Activated naive CD4-positive, alpha-beta T cell treated with anti-CD3 and anti-CD28 coated beads, Interleukin-2, amount 50 U/mL, for 72 hours (primary cell): ENCODE measurements around the gene SLC16A10. TPM values are rescaled to one million over a fixed set of nuclear protein-coding genes. Genes with fewer than 3 reads are reported as not detected.
A peak's percentile ranks its signal among the peaks of the same experiment; 100 is the strongest.

Source experiments
- ATAC-seq, 2 donors: fragments of 150-1000 bp; cut with Tn5 transposase; 2 replicates each; pipeline ENCODE4 v1.10.0; 2021; ENCODE audit warnings: mild to moderate bottlenecking in 2 of 2, moderate library complexity in 2 of 2
- DNase-seq, 2 donors: peaks; one replicate each; pipeline ENCODE4 v3.0.0; 2021 to 2022; ENCODE audit warnings: low spot score in 2 of 2
- H3K27ac Mint-ChIP-seq, 2 donors: one replicate each; pipeline ENCODE4 v1.8.0; 2022; ENCODE audit warnings: mild to moderate bottlenecking in 2 of 2, mixed read lengths in 2 of 2
- H3K36me3 Mint-ChIP-seq, 2 donors: one replicate each; pipeline ENCODE4 v1.8.0; 2022; ENCODE audit warnings: mixed read lengths in 2 of 2
- H3K9me3 Mint-ChIP-seq, 2 donors: one replicate each; pipeline ENCODE4 v1.8.0; 2022; ENCODE audit warnings: mixed read lengths in 2 of 2
- total RNA-seq, 2 donors: library from RNA; stranded (reverse); gene quantifications; one replicate each; pipeline ENCODE4 v1.2.3, GENCODE V29; 2022

Gene SLC16A10
- total RNA-seq, 2 donors from 2014 or later: 5.4 to 7.8 TPM

- Mint-ChIP-seq H3K36me3 (peaks cover 51 to 69% of the 10 kb centered on the region in 2 donors), H3K27ac (no peak overlapping the region), H3K9me3 (peaks cover 16 to 17% of the 10 kb centered on the region in 2 donors)
- ATAC-seq (no peak), DNase-seq (no peak)
Measured at GRCh38 chr6:111274593-111275217, 187.4 kb downstream of the SLC16A10 start.

GRCh38 chr6:111276335-111276734, 189.0 kb downstream of the SLC16A10 start:
- Mint-ChIP-seq H3K9me3 (peaks cover 16 to 17% of the 10 kb centered on the region in 2 donors), H3K27ac (no peak overlapping the region), H3K36me3 (peaks cover 57 to 81% of the 10 kb centered on the region in 2 donors)
- DNase-seq: no peak
- no peak for ATAC-seq

- ATAC-seq (no peak), DNase-seq (no peak)
- Mint-ChIP-seq H3K9me3 (peaks cover 16 to 17% of the 10 kb centered on the region in 2 donors), H3K36me3 (peaks cover 57 to 81% of the 10 kb centered on the region in 2 donors), H3K27ac (no peak overlapping the region)
Measured at GRCh38 chr6:111276736-111277135, 189.4 kb downstream of the SLC16A10 start.

GRCh38 chr6:111277819-111278218, 190.5 kb downstream of the SLC16A10 start:
- ATAC-seq (no peak), DNase-seq (no peak)
- H3K9me3 Mint-ChIP-seq: peaks cover 16 to 17% of the 10 kb centered on the region in 2 donors
- no peak overlapping the region for H3K27ac Mint-ChIP-seq
- peaks cover 63 to 91% of the 10 kb centered on the region in 2 donors for H3K36me3 Mint-ChIP-seq

- DNase-seq (no peak), ATAC-seq (no peak)
- H3K36me3 Mint-ChIP-seq: peaks cover 58 to 88% of the 10 kb centered on the region in 2 donors
- H3K27ac Mint-ChIP-seq: no peak overlapping the region
- peaks cover 16 to 17% of the 10 kb centered on the region in 2 donors for H3K9me3 Mint-ChIP-seq
Measured at GRCh38 chr6:111278731-111279130, 191.4 kb downstream of the SLC16A10 start.

GRCh38 chr6:111280445-111280955, 193.2 kb downstream of the SLC16A10 start:
- DNase-seq (no peak), ATAC-seq (no peak)
- Mint-ChIP-seq H3K9me3 (peaks cover 4 to 5% of the 10 kb centered on the region in 2 donors), H3K36me3 (peaks cover 44 to 72% of the 10 kb centered on the region in 2 donors), H3K27ac (peak overlapping the region; percentile 70 to 72)

Other genes with a start within 250 kb of the SLC16A10 start
- 10 to 100 TPM; 78.0 to 83.7 TPM for gene AMD1, start 212.7 kb upstream of the SLC16A10 start, total RNA-seq
- gene GTF3C6, start 128.8 kb upstream of the SLC16A10 start, total RNA-seq: 10 to 100 TPM; 72.0 to 85.7 TPM
- gene RPF2, start 105.5 kb upstream of the SLC16A10 start, total RNA-seq: 10 to 100 TPM; 33.1 to 41.7 TPM